Measurements from ENCODE around the gene SEMA4D.
"Not testable (repeated sequence)": the region's sequence is repeated elsewhere in the genome, so short reads cannot be mapped to it uniquely, and the experiment has no call there.

SEMA4D gene

GRCh38 chr9:89480825-89481537 is 16.9 kb downstream of the SEMA4D start:
- no peak for DNase-seq

DNA sequence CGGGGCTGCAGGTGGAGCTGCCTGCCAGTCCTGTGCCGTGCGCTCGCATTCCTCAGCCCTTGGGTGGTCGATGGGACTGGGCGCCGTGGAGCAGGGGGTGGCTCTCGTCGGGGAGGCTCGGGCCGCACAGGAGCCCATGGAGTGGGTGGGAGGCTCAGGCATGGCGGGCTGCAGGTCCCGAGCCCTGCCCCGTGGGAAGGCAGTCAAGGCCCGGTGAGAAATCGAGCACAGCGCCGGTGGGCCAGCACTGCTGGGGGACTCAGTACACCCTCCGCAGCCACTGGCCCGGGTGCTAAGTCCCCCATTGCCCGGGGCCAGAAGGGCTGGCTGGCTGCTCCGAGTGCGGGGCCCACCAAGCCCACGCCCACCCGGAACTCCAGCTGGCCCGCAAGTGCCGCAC is 17.5 kb downstream of the SEMA4D start:
- DNase-seq = not testable (repeated sequence)

DNA sequence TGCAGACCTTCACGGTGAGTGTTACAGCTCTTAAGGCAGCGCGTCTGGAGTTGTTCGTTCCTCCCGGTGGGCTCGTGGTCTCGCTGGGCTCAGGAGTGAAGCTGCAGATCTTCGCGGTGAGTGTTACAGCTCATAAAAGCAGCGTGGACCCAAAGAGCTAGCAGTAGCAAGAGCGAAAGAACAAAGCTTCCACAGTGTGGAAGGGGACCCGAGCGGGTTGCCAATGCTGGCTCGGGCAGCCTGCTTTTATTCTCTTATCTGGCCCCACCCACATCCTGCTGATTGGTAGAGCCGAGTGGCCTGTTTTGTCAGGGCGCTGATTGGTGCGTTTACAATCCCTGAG is 18.3 kb downstream of the SEMA4D start:
- not testable (repeated sequence) for DNase-seq

DNA sequence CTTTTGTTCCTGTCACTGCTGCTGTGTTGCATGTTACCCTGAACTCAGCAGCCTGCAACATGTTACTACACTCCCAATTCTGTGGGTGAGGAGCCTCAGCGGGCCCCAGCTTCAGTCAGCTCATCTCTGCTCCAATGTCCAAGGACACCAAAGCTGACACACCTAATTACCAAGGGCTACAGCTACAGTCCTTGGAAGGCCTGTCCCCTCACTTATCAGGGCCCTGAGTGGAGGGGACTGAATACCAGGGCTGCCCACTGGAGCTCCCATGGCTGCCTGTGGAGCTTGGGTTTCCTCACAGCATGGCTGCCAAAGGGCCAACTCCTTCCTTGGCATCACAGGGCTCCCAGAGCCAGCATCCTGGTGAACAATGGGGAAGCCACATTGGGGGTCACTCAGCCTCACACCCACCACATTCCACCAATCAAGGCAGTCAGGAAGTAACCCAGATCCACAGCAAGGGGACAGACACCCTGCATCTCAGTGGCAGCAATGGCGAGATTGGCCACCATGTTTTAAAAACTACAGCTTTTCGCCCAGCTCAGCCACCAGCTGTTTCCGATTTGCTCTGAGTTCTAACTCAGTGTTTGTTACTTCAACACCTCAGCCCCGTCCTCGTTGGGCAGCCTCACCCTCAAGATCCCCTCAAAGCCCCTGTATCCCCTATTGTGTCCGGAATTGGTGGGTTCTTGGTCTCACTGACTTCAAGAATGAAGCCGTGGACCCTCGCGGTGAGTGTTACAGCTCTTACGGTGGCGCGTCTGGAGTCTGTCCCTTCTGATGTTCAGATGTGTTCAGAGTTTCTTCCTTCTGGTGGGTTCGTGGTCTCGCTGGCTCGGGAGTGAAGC is 18.9 kb downstream of the SEMA4D start:
- no peak for DNase-seq

GRCh38 chr9:89477811-89478630 is 19.9 kb downstream of the SEMA4D start:
- DNase-seq = peak in 1 of 4 experiments; percentile 38

GRCh38 chr9:89477384-89477783 is 20.5 kb downstream of the SEMA4D start:
- DNase-seq = no peak

DNA sequence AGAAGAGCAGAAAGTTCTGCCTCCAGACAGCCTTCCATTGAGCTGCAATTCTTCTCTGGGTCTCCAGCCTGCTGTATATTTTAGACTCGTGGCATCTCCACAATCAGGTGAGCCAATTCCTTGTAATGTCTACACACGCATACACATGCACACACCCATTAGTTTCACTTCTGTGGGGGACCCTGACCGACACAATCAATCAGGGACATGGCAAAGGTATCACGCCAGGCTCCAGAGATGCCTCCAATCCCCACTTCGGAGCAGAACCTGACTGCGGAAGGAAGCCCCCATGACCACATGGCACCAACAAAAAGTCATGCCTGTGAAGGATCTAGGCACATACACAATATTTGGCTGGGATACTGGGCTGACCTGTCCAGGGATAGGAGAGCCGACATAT is 21.4 kb downstream of the SEMA4D start:
- DNase-seq = no peak

DNA sequence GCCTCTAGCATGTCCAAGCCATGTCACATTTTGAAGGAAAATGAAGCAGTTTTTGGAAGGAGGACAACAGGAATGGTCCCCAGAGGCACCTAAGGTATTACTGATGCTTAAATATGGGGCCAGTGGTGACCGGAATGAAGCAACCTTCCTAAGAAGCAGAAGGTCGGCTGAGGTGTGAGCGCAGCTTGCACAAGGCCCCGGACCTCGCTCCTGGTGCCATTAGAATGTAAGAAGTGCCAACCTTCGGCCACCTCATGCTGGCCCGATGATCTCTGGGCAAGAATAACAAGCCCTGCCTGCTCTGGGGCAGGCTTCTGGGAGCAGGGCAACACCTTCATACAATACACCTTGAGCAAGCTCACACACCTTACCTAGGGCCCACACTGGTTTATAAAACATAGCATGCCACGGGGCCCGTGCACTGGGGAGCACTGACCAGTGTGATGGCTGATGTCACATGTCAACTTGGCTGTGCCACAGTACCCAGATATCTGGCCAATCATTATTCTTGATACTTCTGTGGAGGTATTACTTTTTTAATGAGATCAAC is 21.9 kb downstream of the SEMA4D start:
- no peak for DNase-seq

DNA sequence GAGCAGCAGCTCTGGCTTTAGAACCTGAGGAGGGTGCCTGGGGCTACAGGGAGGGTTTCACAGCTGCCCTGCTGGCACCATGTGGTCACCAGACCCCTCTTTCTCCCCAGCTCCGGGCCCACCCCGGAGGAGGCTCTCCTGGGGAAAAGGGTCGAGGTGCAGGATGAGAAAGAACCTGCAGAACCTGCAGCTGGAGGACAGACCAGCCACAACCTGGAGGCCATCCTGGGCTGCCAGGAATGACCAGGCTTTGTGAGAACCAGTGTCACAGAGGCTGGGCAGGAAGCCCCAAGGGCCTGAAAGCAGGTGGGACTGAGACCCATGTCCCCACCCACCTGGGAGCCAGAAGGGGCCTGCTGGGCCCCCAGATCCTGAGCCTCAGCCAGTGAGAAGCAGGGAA is 23.0 kb downstream of the SEMA4D start:
- no peak for DNase-seq

DNA sequence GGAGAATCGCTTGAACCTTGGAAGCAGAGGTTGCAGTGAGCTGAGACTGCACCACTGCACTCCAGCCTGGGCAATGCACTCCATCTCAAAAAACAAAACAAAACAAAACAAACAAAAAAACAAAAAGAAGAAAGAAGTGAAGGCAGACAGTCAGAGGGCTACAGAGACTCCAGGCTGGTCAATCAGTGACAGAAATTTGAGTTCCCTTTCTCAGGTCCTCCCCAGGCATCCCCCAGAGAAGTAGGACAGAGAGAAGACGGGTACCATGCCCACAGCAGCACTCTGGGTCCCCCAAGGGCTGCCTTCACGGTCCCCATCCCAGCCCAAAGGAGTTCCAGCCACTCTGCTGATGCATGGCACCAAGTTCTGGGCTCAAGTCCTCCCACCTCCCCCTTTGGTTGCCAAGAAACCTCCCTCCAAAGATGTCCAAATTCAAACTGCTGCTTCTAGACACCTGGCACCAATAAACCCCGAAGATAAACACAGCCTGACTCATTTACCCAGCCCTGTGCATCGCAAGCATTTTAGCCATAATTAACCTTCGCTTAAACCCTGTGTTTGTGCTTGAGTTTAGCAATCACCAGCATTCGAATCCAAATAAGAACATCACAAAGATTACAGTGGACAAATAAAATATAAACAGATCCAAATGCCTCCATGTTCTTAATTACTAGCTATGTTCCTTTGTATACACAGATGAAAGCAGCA is 24.0 kb downstream of the SEMA4D start:
- DNase-seq = no peak

DNA sequence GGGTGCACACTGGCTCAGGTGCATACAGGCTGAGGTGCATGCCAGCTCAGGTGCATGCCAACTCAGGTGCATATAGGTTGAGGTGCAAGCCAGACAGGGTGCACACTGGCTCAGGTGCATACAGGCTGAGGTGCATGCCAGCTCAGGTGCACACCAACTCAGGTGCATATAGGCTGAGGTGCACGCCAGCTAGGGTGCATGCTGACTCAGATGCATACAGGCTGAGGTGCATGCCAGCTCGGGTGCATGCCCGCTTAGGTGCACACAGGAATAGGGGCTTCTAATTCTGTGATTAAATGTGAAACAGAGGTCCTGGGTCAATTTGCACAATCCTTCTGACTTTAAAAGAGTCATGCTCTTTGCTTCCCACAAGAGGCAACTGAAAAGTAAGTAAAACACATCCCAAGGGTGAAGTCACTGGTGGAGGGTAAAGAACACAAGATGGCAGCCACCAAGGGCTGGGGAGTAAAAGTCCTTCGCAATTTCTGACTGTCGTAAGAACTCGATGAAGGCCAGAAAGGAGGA is 26.1 kb downstream of the SEMA4D start:
- DNase-seq = not testable (repeated sequence)

GRCh38 chr9:89471390-89471789 is 26.5 kb downstream of the SEMA4D start:
- no peak for DNase-seq

GRCh38 chr9:89470224-89470839 is 27.6 kb downstream of the SEMA4D start:
- DNase-seq = no peak

DNA sequence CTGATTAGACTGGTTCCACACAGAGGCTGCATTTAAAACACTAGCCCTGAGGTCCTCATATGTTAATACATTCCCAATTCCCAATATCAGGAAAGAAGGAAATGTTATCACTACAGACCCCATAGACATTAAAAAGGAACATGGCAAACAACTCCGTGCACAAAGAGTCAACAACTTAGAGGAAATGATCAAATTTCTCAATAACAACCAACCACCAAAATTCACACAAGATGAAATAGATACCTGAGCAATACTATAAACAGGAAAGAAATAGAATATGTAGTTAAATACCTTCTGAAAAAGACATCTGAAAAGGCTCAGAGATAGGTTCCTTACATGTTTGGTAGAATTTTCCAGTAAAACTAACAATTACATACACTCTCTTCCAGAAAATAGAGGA is 28.9 kb downstream of the SEMA4D start:
- no peak for DNase-seq

DNA sequence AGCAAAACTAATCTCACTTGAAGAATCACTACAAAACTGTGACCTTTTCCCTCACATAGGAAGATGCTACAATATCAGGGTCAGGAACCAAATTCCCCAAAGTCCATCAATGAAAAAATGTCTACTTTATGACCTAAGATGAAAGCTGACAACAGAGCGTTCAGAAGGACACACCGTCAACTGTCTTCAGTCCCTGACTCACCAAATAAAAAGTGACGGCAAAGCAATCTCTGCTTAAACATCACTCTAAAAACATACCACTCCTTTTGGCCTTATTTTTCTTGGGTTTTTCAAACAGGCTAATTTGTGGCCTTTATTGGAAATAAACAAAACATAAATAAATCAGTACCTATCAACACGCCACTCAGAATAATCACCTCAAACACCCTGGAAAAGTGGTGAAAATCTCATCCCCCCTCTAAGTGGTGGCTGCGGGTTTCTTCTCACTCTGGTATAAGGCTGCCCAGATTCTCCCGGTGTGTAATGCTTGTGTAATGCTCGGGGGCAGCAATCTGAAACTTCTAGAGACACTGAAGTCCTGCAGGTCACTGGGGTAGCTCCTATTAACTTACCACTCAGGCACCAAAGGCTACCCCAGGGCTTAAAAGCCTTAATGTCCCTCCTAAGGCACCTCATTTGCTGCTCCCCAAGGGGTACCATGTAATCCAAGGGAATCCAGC is 29.5 kb downstream of the SEMA4D start:
- no peak for DNase-seq

- DNase-seq = no peak
These were observed 30.7 kb downstream of the SEMA4D start for GRCh38 chr9:89467278-89467625.

GRCh38 chr9:89466451-89467277 is 31.2 kb downstream of the SEMA4D start:
- DNase-seq = no peak

- DNase-seq = no peak
These were observed 32.1 kb downstream of the SEMA4D start for GRCh38 chr9:89465726-89466308.

DNA sequence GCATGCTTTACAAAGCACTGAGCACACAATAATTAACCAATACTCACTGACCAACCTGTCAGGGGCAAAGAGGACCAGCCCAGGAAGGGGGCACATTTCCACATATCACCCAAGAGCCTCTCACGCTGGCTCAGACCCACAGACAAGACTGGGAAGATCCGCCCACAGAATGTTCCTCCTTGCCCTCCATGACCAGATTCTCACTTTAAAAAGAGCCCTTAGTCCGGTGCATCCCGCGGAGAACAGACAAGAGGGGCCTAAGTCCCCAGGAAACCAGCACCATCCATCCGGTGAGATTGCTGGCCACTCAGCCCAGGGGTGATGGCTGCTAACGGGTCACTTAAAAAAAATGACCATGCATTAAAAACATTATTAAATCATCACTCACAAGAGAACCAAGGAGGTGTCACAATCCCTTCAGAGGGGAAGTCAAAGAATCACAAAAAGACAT is 32.9 kb downstream of the SEMA4D start:
- DNase-seq = no peak
